ENCODE data around the gene DMAC2L.

DNA sequence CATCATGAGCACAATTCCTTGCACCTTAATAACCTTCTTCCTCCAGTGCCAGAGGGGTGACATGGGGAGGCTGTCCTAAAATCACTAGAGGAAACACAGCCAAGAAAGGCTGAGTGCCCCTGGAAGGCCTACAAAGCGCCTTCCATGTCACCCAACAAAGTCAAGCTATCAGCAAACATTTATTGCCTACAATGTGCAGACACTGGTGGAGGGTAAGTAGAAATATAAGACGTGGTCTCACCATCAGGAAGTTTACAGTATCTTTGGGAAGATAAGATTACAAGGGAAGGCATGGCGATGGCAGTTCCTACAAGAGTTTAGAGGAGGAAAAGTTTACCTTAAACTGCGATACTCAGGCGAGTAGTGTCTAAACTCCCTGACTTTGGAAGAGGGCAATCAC is 27.9 kb downstream of the DMAC2L start:
- no peak for TF ChIP-seq CHD2 (IDR thresholded peaks at IDR 0.05; ENCODE audit: low read length, partially characterized antibody)
- no peak for TF ChIP-seq NRF1 (IDR thresholded peaks at IDR 0.05; ENCODE audit: low read depth, low read length)
- no peak for TF ChIP-seq FOXM1 (IDR thresholded peaks at IDR 0.05; ENCODE audit: low read depth)
- no peak for TF ChIP-seq GABPA (IDR thresholded peaks at IDR 0.05; ENCODE audit: low read depth)
- no peak for TF ChIP-seq YY1 (IDR thresholded peaks at IDR 0.05; ENCODE audit: low read depth)
- TF ChIP-seq JUND (IDR thresholded peaks at IDR 0.05): no peak
- TF ChIP-seq, protein P1, sequence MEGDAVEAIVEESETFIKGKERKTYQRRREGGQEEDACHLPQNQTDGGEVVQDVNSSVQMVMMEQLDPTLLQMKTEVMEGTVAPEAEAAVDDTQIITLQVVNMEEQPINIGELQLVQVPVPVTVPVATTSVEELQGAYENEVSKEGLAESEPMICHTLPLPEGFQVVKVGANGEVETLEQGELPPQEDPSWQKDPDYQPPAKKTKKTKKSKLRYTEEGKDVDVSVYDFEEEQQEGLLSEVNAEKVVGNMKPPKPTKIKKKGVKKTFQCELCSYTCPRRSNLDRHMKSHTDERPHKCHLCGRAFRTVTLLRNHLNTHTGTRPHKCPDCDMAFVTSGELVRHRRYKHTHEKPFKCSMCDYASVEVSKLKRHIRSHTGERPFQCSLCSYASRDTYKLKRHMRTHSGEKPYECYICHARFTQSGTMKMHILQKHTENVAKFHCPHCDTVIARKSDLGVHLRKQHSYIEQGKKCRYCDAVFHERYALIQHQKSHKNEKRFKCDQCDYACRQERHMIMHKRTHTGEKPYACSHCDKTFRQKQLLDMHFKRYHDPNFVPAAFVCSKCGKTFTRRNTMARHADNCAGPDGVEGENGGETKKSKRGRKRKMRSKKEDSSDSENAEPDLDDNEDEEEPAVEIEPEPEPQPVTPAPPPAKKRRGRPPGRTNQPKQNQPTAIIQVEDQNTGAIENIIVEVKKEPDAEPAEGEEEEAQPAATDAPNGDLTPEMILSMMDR (IDR thresholded peaks at IDR 0.05): no peak
- TF ChIP-seq, protein P2, sequence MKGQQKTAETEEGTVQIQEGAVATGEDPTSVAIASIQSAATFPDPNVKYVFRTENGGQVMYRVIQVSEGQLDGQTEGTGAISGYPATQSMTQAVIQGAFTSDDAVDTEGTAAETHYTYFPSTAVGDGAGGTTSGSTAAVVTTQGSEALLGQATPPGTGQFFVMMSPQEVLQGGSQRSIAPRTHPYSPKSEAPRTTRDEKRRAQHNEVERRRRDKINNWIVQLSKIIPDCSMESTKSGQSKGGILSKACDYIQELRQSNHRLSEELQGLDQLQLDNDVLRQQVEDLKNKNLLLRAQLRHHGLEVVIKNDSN (IDR thresholded peaks at IDR 0.05; ENCODE audit: borderline replicate concordance, low read depth): no peak
- TF ChIP-seq NFIC (IDR thresholded peaks at IDR 0.05; ENCODE audit: borderline replicate concordance): no peak
- TF ChIP-seq TAF1 (IDR thresholded peaks at IDR 0.05; ENCODE audit: borderline replicate concordance, low read depth, low read length): no peak

All from SK-N-SH (cell line).